Endothelial cell of umbilical vein (primary cell): ENCODE results near the gene ANKRD33B. TPM values are rescaled to one million over a fixed set of nuclear protein-coding genes. Genes with fewer than 3 reads are reported as not detected.

Experiments
- BruUV-seq: library from RNA; stranded (reverse); fragments of 400-500 nt; replicated peaks from 2 replicates; lab custom pipeline; 2021; lab: Mats Ljungman, UMichigan
- CTCF ChIA-PET: fragments of 300-600, 350-600 bp; sonication (Branson Sonifier 250); formaldehyde crosslinking; loops from one replicate; lab custom pipeline; 2021; ENCODE audit warnings: antibody characterized with exemption, inconsistent platforms; lab: Charles Lee
- POLR2A ChIA-PET: fragments of 300-600, 350-600 bp; sonication (Branson Sonifier 250); formaldehyde crosslinking; loops from one replicate; lab custom pipeline; 2021; ENCODE audit warnings: antibody characterized with exemption, inconsistent platforms; lab: Charles Lee
- DNase-seq: peaks from one replicate; pipeline ENCODE4 v3.0.0-alpha.2; 2011; ENCODE audit warnings: low read depth, low spot score
- FAIRE-seq: peaks from 2 replicates; lab custom pipeline; 2011; peaks lifted over from hg19 to GRCh38; lab: Jason Lieb, UNC
- H2AFZ ChIP-seq: 2 replicates; pipeline ENCODE4 v1.6.0; 2012; ENCODE audit warnings: low read depth, low read length, control low read depth, inconsistent platforms
- H3K27ac ChIP-seq: 2 replicates; pipeline ENCODE4 v1.5.1; 2011; ENCODE audit warnings: low read depth, mild to moderate bottlenecking, control low read depth, low read length, moderate library complexity; ENCODE audit not compliant: insufficient read depth
- H3K27me3 ChIP-seq, 2 experiments: 2 replicates each; pipeline versions ENCODE4 v1.6.0 to v1.6.1; 2011; ENCODE audit warnings: low read length in 2 of 2, mixed read lengths in 1 of 2; ENCODE audit not compliant: control insufficient read depth in 2 of 2, insufficient read depth in 2 of 2
- H3K36me3 ChIP-seq, 2 experiments: 2 replicates in 1 of 2; 3 replicates in 1 of 2; pipeline ENCODE4 v1.5.1; 2011; ENCODE audit warnings: low read length in 2 of 2, mild to moderate bottlenecking in 1 of 2, moderate library complexity in 1 of 2; ENCODE audit not compliant: control insufficient read depth in 2 of 2, insufficient read depth in 2 of 2; ENCODE audit errors: extremely low read depth in 1 of 2
- H3K4me1 ChIP-seq: 3 replicates; pipeline ENCODE4 v1.5.1; 2011; ENCODE audit warnings: mild to moderate bottlenecking, low read length; ENCODE audit not compliant: control insufficient read depth, insufficient read depth; ENCODE audit errors: extremely low read depth
- H3K4me2 ChIP-seq: 2 replicates; pipeline ENCODE4 v1.6.1; 2011; ENCODE audit warnings: low read length, control low read depth, mixed read lengths; ENCODE audit not compliant: insufficient read depth
- H3K4me3 ChIP-seq, 3 experiments: fragments of 200-600 bp in 1 of 3; sonication (generic), shearing (Covaris generic) in 1 of 3; replicated peaks in 1 of 3; 2 replicates each; pipeline ENCODE4 v1.5.1; 2011 to 2016; ENCODE audit warnings: control low read depth in 3 of 3, low read length in 3 of 3, mild to moderate bottlenecking in 2 of 3, inconsistent platforms in 1 of 3, low read depth in 1 of 3, moderate library complexity in 1 of 3; ENCODE audit not compliant: insufficient read depth in 1 of 3
- H3K79me2 ChIP-seq: 2 replicates; pipeline ENCODE4 v1.6.0; 2012; ENCODE audit warnings: low read length, inconsistent platforms; ENCODE audit not compliant: control insufficient read depth, insufficient read depth
- H3K9ac ChIP-seq: replicated peaks from 2 replicates; pipeline ENCODE3; 2011; ENCODE audit warnings: low read length, control low read depth; ENCODE audit not compliant: insufficient read depth; ENCODE audit errors: extremely low read depth
- H3K9me1 ChIP-seq: replicated peaks from 3 replicates; pipeline ENCODE4 v1.6.0; 2011; ENCODE audit warnings: mild to moderate bottlenecking, low read length; ENCODE audit not compliant: control insufficient read depth, insufficient read depth; ENCODE audit errors: extremely low read depth
- H3K9me3 ChIP-seq: replicated peaks from 2 replicates; pipeline ENCODE4 v1.5.1; 2012; ENCODE audit warnings: low read length, inconsistent platforms; ENCODE audit not compliant: control insufficient read depth, insufficient read depth
- H4K20me1 ChIP-seq: replicated peaks from 2 replicates; pipeline ENCODE3; 2011; ENCODE audit warnings: mild to moderate bottlenecking, low read length; ENCODE audit not compliant: control insufficient read depth, insufficient read depth; ENCODE audit errors: extremely low read depth
- CTCF ChIP-seq, 2 donors: IDR thresholded peaks; 1 replicate in 1 of 2; 2 replicates in 1 of 2; pipeline ENCODE4 v1.5.1; 2011; ENCODE audit warnings: low read length in 2 of 2, mild to moderate bottlenecking in 2 of 2, moderate library complexity in 2 of 2, control low read depth in 1 of 2, inconsistent platforms in 1 of 2, low read depth in 1 of 2; ENCODE audit not compliant: insufficient read depth in 1 of 2; ENCODE audit errors: extremely low read depth in 1 of 2
- EZH2 ChIP-seq: IDR thresholded peaks from 2 replicates; pipeline ENCODE4 v1.6.1; 2012; ENCODE audit warnings: borderline replicate concordance, low read depth, mild to moderate bottlenecking, moderate library complexity, low read length, inconsistent platforms; ENCODE audit not compliant: severe bottlenecking
- FOS ChIP-seq: IDR thresholded peaks from 2 replicates; pipeline ENCODE4 v1.6.1; 2011; ENCODE audit warnings: mild to moderate bottlenecking, low read length, moderate library complexity, borderline replicate concordance; ENCODE audit not compliant: insufficient read depth
- GATA2 ChIP-seq: IDR thresholded peaks from 2 replicates; pipeline ENCODE4 v1.7.0; 2011; ENCODE audit warnings: low read depth, mild to moderate bottlenecking, moderate library complexity, mixed read lengths, low read length; ENCODE audit not compliant: insufficient read length, insufficient read depth
- JUN ChIP-seq: IDR thresholded peaks from 2 replicates; pipeline ENCODE4 v1.6.1; 2011; ENCODE audit warnings: borderline replicate concordance, low read depth; ENCODE audit not compliant: insufficient read length, insufficient read depth
- MYC ChIP-seq: IDR thresholded peaks from one replicate; pipeline ENCODE4 v1.6.1; 2011; ENCODE audit warnings: mild to moderate bottlenecking, low read depth, low read length
- POLR2A ChIP-seq: IDR thresholded peaks from 2 replicates; pipeline ENCODE4 v1.6.1; 2012; ENCODE audit warnings: low read depth, mild to moderate bottlenecking, control low read depth, low read length
- POLR2AphosphoS5 ChIP-seq: IDR thresholded peaks from 2 replicates; pipeline ENCODE4 v1.6.1; 2012; ENCODE audit warnings: low read depth, mild to moderate bottlenecking, control low read depth, low read length, moderate library complexity; ENCODE audit not compliant: insufficient read depth
- dilution Hi-C: fragments of 300-500 bp; cut with MboI; formaldehyde crosslinking; loops from one replicate; pipeline ENCODE4 v1.15.0; 2019; ENCODE audit warnings: low sequenced_read_pairs; ENCODE audit not compliant: extremely low pct_ligation_motif_present
- intact Hi-C: fragments of 100-400 bp; cut with micrococcal nuclease; formaldehyde crosslinking; loops from one replicate; pipeline ENCODE4 v1.10.0; 2022
- polyA plus RNA-seq, 4 experiments: library from polyadenylated mRNA; depleted of rRNA in 3 of 4; stranded (reverse) in 3 of 4; unstranded in 1 of 4; fragments of >200 nt; gene quantifications; 2 replicates each; pipeline versions ENCODE4 v1.2.1 to v1.2.3, GENCODE V29; 2011 to 2012; ENCODE audit warnings: missing spikeins in 1 of 4
- total RNA-seq: library from RNA; stranded (reverse); gene quantifications from 2 replicates; pipeline ENCODE4 v1.2.3, GENCODE V29; 2021
- TF ChIP-seq, protein P1 (sequence below): IDR thresholded peaks from 2 replicates; pipeline ENCODE4 v1.6.1; 2011; ENCODE audit not compliant: insufficient read depth, insufficient read length

Gene ANKRD33B
- total and polyA plus RNA-seq, 2 donors (not counting 3 experiments of a cell fraction or from before 2014, with no cell fraction given) = 2.4 to 5.4 TPM

GRCh38 chr5:10525124-10525495 is 38.8 kb upstream of the ANKRD33B start:
- no peaks in the 10 kb centered on the region for H3K9me3 ChIP-seq
- intact Hi-C loops (no loop called here), dilution Hi-C loops (no loop called here)
- H3K4me3 ChIP-seq = no peak overlapping the region
- FAIRE-seq (no peak), DNase-seq (no peak)
- ChIA-PET POLR2A (no interaction called here), CTCF (no interaction called here)
- H3K9ac ChIP-seq = no peak overlapping the region
- H3K4me1 ChIP-seq = no peaks in the 10 kb centered on the region
- H3K27ac ChIP-seq = no peak overlapping the region
- no peaks in the 10 kb centered on the region for H3K79me2 ChIP-seq
- no peaks in the 10 kb centered on the region for H3K36me3 ChIP-seq
- H4K20me1 ChIP-seq = no peaks in the 10 kb centered on the region
- BruUV-seq = no TSS peak
- no peaks in the 10 kb centered on the region for H3K9me1 ChIP-seq
- H3K27me3 ChIP-seq = no peaks in the 10 kb centered on the region
- TF ChIP-seq, protein P1, sequence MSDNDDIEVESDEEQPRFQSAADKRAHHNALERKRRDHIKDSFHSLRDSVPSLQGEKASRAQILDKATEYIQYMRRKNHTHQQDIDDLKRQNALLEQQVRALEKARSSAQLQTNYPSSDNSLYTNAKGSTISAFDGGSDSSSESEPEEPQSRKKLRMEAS = no peak
- no peak for TF ChIP-seq GATA2
- TF ChIP-seq POLR2A = no peak
- TF ChIP-seq POLR2AphosphoS5 = no peak
- no peak for TF ChIP-seq JUN
- TF ChIP-seq FOS = no peak
- no peak for TF ChIP-seq CTCF (IDR thresholded peaks at IDR 0.05; ENCODE audit: extremely low read depth in 1 of 2, insufficient read depth in 1 of 2, low read depth in 1 of 2, low read length in 2 of 2)
- TF ChIP-seq EZH2 = no peak
- no peak for TF ChIP-seq MYC
- no peak overlapping the region for H2AFZ ChIP-seq
- H3K4me2 ChIP-seq = no peak overlapping the region
